Stimulated activated CD4-positive, alpha-beta T cell treated with anti-CD3 and anti-CD28 coated beads, Interleukin-4, amount 100 ng/mL, for 1 hour (primary cell): ENCODE measurements around the gene MIOX.
"Not testable (repeated sequence)": the region's sequence is repeated elsewhere in the genome, so short reads cannot be mapped to it uniquely, and the experiment has no call there.

Experiments
- DNase-seq: peaks from one replicate; pipeline ENCODE4 v3.0.0-alpha.2; 2020

MIOX gene

DNA sequence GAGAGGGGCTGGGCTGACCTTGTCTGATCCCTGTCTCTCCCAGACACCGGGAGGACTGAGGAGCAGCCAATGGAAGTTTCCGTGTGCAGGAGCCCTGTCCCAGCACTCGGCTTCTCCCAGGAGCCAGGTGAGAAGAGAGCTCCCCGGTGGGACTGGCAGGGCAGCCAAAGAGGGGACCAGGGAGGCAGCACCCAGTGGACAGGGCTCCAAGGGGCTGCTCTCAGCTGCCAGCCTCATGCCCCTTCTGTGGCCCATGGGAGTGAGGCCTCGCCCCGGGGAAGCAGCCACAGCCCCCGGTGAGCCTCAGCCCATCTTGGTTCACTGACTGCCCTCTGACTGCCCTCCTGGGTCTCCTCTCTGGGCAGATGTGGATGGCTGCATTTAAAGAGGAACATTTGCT is 31.9 kb downstream of the MIOX start:
- no peak for DNase-seq

DNA sequence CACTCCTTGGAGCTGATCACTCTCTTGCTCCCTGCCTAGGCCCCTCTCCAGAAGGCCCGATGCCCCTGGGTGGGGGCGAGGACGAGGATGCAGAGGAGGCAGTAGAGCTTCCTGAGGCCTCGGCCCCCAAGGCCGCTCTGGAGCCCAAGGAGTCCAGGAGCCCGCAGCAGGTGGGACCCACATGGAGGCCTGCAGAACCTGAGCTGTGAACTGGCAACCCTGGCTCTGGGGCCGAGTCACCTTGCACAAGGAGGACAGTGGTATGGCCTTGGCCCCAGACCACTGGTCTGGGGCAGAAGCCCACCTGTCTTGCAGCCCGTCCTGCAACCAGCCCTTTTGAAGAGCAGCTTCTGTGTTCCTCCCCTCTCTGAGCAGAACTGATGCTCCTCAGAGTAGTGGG is 32.5 kb downstream of the MIOX start:
- DNase-seq: no peak

DNA sequence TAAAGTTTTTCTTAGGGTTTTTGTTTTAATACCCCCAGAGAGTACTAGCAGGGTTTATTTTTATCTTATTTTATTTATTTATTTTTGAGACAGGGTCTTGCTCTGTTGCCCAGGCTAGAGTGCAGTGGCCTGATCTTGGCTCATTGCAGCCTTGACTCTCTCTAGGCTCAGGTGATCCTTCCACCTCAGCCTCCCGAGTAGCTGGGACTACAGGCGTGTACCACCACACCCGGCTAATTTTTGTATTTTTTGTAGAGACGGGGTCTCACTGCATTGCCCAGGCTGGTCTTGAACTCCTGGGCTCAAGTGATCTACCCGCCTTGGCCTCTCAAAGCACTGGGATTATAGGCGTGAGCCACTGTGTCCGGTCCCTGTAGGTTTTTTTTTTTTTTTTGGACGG is 33.5 kb downstream of the MIOX start:
- not testable (repeated sequence) for DNase-seq

- DNase-seq: no peak
Observed at GRCh38 chr22:50520826-50521453, 34.3 kb downstream of the MIOX start.

GRCh38 chr22:50521710-50522109 is 35.1 kb downstream of the MIOX start:
- no peak for DNase-seq

DNA sequence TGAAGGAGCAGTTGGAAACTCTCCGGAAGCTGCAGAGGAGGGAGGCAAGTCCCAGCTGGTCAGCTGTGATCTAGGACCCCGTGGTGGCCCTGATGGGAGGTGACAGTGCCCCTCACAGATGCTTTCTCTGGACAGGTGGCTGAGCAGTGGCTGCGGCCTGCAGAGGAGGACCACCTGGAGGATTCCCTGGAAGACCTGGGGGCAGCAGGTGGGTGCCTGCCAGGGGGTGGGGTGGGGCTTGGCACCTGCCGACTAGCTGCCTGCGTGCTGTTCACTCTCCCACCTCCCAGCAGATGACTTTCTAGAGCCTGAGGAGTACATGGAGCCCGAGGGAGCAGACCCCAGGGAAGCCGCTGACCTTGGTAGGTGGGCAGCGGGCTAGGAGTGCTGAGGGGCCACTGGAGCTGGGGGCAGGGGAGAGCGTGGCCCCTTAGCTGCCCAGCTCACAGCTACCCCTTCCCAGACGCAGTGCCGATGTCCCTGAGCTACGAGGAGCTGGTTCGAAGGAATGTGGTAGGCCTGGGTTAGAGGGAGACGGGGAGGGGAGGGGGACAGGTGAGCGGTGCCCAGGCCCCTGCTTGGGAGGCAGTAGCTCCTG is 35.6 kb downstream of the MIOX start:
- no peak for DNase-seq

GRCh38 chr22:50522806-50523438 is 36.3 kb downstream of the MIOX start:
- DNase-seq: no peak

DNA sequence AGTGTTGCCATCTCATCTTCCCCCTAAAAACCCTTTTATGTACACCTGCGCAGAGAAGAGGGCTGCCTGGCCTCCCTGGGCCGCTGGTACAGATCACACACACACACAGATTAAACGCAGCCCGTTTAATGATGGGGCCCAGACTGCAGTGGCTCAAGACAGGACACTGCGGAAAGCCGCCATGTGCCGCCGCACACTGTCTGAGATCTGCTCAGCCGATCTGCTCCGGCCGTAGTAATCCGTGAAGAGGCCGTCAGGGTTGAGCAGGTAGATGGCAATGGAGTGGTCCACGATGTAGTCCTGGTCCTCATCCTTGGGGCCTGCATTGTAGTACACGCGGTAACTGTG is 36.8 kb downstream of the MIOX start:
- no peak for DNase-seq

- DNase-seq: no peak
Observed at GRCh38 chr22:50523806-50524675, 37.4 kb downstream of the MIOX start.

GRCh38 chr22:50524676-50525103 is 38.0 kb downstream of the MIOX start:
- DNase-seq: no peak

- peak; percentile 99 for DNase-seq
Observed at GRCh38 chr22:50525104-50525857, 38.6 kb downstream of the MIOX start, which contains the start of gene SCO2. Gene SCO2, minus strand, starts transcription at chr22:50525598. Its CDS starts 1,187 bp downstream, at chr22:50524411.

DNA sequence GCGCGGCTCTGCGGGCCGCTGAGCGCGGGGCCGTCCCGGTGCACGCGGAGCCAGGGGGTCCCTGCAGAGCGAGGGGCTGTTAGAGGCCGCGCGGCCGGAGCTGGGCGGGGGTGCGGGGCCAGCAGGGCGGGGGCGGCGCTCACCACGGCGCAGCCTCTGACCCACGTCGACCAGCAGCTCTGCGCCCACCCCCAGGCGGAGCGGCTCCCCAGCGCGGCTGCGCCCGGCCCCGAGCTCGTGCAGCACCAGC is 39.1 kb downstream of the MIOX start:
- DNase-seq: no peak

DNA sequence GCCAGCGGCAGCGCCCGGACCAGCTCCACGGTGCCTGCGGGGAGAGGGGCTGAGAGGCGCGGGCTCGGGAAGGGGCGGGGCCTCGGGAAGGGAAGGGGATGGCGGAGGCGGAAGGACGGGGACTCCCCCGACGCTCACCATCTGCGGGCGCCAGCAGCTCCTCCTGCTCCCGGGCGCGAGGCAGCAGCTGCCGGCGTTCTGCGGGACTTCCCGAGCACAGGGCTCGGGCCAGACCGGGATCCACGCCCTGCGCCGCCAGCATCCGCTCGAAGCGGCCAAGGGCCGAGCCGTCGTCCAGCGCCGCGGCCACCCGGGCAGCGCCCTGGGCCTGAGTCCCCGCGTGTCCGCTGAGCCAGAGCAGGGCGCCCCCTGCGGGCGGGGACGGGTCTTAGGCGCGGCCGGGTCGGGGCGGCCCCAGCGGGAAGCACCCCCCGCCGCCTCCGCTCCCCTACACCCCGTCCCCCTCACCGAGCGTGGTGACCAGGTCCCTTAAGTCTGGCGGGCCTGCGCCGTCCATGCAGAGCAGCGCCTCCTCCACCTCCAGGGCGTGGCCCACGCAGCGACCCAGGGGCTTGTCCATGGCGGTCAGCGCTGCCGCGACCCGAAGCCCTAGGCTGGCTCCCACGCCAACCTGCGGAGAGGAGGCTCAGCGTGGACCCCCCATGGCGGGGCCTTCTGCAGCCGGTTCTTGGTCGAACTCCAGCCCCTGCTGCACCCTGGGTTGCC is 39.6 kb downstream of the MIOX start:
- peak; percentile 88 for DNase-seq

DNA sequence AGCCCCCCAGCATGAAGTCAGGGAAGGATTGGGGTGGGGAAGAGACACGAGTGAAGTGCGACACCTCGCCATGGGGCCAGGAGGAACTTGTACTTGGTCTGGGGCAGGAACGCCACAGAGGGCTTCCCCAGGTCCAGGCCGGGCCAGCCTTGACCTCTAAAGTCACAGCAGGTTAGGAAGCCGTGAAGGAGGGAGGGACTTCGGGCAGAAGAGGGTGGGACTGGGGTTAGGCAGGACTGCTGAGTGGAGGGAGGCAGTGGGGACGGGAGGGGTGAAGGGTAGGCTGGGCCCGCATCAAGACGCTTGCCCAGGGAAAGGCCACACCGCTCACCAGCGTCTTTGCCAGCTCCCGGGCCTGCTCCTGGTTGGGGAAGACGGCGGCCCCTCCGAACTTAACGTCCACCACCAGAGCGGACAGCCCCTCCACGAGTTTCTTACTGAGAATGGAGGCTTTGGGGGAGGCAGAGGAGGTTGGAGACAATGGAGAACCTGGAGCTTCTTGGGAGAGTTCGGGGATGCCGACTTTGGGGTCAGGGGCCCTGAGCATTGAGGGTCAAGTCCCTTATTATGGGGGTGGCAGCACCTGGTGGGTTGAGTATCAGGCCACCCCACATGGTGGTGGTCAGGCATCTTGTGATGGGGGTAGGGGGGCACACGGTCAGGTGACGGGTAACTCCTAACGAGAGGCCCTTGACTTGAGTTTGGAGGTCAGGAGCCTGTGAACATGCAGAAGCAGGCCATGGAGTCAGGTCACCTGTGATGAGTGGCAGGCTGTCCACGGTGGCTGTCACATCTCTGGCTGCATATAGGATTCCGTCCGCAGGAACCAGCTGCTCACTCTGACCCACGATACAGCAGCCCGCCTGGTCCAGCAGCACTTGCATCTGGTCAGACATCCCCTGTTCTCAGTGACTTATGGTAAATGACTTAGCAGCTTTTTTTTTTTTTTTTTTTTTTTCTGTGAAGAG is 40.5 kb downstream of the MIOX start:
- no peak for DNase-seq

DNA sequence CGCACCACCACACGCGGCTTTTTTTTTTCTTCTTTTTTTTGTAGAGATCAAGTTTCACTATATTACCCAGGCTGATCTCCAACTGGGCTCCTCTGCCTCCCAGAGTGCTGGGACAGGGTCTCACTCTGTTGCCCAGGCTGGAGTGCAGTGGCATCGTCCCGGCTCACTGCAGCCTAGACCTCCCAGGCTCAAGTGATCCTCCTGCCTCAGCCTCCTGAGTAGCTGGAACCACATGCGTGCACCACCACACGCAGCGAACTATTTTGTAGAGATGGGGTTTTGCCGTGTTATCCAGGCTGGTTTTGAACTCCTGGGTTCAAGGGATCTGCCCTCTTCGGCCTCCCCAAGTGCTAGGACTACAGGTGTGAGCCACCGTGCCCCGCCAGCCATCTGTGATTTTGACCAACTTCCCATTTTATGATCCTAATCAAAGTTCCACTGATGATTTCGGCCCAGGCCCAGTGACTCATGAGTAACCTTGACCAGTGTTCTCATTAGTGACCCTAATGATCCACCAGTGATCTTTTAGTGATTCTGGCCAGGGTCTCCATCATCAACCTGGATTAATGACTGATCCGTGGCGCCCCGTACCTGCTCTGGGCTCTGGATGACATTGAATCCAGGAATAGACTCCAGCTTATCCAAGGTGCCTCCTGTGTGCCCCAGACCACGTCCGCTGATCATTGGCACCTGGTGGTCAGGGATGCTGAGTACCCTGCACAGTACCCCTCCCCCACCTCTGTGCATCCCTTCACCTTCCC is 41.4 kb downstream of the MIOX start:
- no peak for DNase-seq

DNA sequence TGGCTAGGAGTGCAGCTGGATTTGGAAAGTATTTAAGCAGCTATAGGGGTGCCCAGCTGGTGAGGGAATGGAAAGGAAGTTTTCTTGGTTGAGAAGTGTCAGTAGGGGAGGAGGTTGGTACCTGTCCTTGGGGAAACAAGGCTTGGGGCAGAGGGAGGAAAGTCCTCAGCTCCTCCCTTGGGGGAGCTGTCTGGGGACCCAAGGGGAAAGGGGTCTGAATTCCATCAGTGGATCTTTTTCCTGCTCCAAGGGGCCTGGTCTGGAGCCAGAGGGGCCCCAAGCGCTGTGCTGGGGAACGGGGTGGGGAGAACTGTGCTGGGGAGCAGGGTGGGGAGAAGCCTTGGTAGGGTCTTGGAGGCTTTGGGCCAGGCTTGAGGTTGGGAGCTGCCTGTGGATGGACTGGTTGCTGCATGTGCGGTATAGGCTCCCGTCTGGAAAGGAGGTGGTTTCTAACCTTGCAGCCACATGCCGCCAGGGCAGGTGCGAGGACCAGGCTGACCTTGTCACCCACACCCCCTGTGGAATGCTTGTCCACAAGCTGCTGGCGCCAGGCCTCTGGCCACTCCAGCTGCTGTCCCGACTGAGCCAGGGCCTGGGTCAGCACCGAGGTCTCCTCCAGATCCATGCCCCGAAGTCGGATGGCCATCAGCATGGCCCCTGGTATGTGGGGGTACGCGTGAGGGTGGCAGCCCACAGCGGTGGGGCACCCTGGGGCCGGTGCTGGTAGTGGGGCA is 42.2 kb downstream of the MIOX start:
- peak; percentile 13 for DNase-seq

GRCh38 chr22:50529416-50529896 is 42.8 kb downstream of the MIOX start:
- DNase-seq: peak; percentile 15

GRCh38 chr22:50529897-50530579 is 43.4 kb downstream of the MIOX start, which contains the start of gene TYMP:
Gene TYMP, minus strand, starts transcription at chr22:50530012. Its CDS starts 303 bp downstream, at chr22:50529709.
- peak; percentile 76 for DNase-seq

DNA sequence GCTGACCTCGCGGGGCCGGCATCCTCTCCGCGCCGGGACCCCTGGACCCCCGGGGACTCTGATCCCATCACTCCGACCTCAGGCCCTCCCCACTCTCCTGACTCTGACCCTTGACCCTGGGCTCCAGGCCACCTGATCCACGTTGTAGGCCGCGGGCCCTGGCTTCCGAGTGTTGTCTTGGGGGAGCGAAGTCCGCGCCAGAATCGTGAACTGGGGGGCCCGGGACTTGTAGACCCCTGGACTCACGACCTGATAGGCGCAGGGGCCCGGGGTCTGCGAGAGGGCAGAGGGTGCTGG is 43.9 kb downstream of the MIOX start:
- DNase-seq: no peak
